ENCODE results near the gene CCR6. TPM values are rescaled to one million over a fixed set of nuclear protein-coding genes. Genes with fewer than 3 reads are reported as not detected.

CCR6 gene
- total and polyA plus RNA-seq, 8 donors: 0.10 to 0.71 TPM; not detected in 6

GRCh38 chr6:167104388-167104787 lies 18.5 kb upstream of the CCR6 start:
- H3K27ac ChIP-seq: no peak overlapping the region
- ATAC-seq (no peak), DNase-seq (no peak)
- no peaks in the 10 kb centered on the region for H3K9me3 ChIP-seq
- no peaks in the 10 kb centered on the region for H3K36me3 ChIP-seq
- H3K27me3 ChIP-seq: no peaks in the 10 kb centered on the region
- TF ChIP-seq CTCF (IDR thresholded peaks at IDR 0.05): no peak
- no peak overlapping the region for H3K4me3 ChIP-seq
- no peaks in the 10 kb centered on the region for H3K4me1 ChIP-seq
- intact Hi-C loops (cut with DNase I): no loop called here

DNA sequence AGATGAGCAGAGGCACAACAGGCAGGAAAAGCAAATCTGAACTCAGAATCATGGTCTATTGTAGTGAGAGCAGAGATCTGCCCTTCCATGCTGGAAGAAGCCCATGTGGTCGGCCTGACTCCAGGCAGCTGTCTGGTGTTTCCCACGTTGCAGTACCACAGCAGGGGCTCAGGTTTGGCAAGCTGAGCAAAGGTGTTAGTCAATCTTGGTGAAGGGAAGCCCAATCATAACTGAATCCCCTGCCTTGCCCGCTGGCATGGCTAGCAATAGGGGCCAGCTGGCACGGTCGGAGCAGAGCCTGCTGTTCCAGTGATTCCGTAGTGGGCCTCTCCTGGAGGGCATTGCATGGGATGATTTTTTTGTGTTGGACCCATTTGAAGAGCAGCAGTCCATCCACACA lies 17.8 kb upstream of the CCR6 start:
- Histone ChIP-seq H3K4me3 (no peak overlapping the region), H3K27me3 (peaks cover 0 to 1% of the 10 kb centered on the region in 2 donors), H3K9me3 (no peaks in the 10 kb centered on the region), H3K27ac (no peak overlapping the region), H3K36me3 (no peaks in the 10 kb centered on the region), H3K4me1 (no peaks in the 10 kb centered on the region)
- ATAC-seq (no peak), DNase-seq (no peak)
- intact Hi-C loops (cut with DNase I): no loop called here
- no peak for TF ChIP-seq CTCF (IDR thresholded peaks at IDR 0.05)

GRCh38 chr6:167106406-167106805 lies 16.5 kb upstream of the CCR6 start:
- Histone ChIP-seq H3K9me3 (no peaks in the 10 kb centered on the region), H3K27ac (no peak overlapping the region), H3K4me3 (no peak overlapping the region), H3K4me1 (no peaks in the 10 kb centered on the region), H3K27me3 (peaks cover 0 to 5% of the 10 kb centered on the region in 2 donors), H3K36me3 (no peaks in the 10 kb centered on the region)
- ATAC-seq (no peak), DNase-seq (no peak)
- intact Hi-C loops (cut with DNase I): no loop called here
- no peak for TF ChIP-seq CTCF (IDR thresholded peaks at IDR 0.05)

DNA sequence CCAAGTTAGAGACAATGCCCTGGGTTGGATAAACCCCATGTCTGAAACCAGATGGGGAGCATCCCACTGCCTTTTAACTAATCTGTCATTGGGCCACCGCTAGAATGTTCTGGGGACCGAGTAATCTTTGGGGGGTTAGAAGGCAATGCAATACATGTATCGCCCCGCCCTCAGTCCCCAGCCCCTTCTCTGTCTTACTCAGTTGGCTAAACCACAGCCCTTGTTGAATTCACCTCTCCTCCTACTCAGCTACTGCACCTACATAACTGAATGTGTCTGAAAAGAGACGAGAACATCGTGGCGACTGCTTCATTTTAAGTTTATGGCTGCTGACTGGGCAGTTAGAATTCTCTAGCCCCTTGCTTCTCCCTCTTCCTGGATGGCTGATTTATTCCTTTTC lies 15.1 kb upstream of the CCR6 start:
- ATAC-seq (no peak), DNase-seq (no peak)
- H3K9me3 ChIP-seq: no peaks in the 10 kb centered on the region
- H3K27me3 ChIP-seq: peaks cover 0 to 5% of the 10 kb centered on the region in 2 donors
- no peak overlapping the region for H3K4me3 ChIP-seq
- H3K27ac ChIP-seq: no peak overlapping the region
- intact Hi-C loops (cut with DNase I): no loop called here
- no peak for TF ChIP-seq CTCF (IDR thresholded peaks at IDR 0.05)
- H3K36me3 ChIP-seq: no peaks in the 10 kb centered on the region
- H3K4me1 ChIP-seq: no peaks in the 10 kb centered on the region

DNA sequence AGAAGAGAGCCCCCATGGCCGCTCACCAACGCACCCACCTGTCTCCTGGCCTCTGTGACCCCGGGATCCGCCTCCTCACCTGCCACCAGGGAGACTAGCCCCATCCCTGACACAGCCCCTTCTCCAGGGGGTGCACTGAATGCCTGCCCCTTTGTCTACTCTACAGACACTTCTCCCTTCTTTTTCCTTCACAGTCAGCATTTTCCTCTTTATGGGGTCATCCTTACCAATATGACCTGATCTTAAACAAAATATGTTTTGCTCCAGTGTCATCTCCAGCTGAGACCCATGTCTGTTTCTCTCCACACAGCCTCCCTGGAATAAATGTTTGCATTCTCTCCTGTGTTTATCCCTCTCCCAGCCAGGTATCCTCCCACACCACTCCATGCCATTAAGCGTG lies 14.6 kb upstream of the CCR6 start:
- DNase-seq: no peak
- peaks cover 0 to 5% of the 10 kb centered on the region in 2 donors for H3K27me3 ChIP-seq
- TF ChIP-seq CTCF (IDR thresholded peaks at IDR 0.05): no peak

More for the DNA sequence above, 14.6 kb upstream of the CCR6 start:
- Histone ChIP-seq H3K36me3 (no peaks in the 10 kb centered on the region), H3K4me3 (no peak overlapping the region), H3K9me3 (no peaks in the 10 kb centered on the region), H3K27ac (no peak overlapping the region), H3K4me1 (no peaks in the 10 kb centered on the region)
- ATAC-seq: no peak
- intact Hi-C loops (cut with DNase I): no loop called here

Data from left lung (tissue), 10 donors.